HepG2 (cell line): ENCODE data around the gene TMEM200A.

Source experiments
- ASH2L ChIP-seq: fragments of 300-600, 200-600 bp; sonication (generic); IDR thresholded peaks from 2 replicates; pipeline ENCODE4 v1.7.0; 2017; ENCODE audit warnings: low read depth, mild to moderate bottlenecking, moderate library complexity, mixed read lengths, low read length; ENCODE audit not compliant: insufficient read length
- ATF3 ChIP-seq: sonication (generic); formaldehyde crosslinking; IDR thresholded peaks from 2 replicates; pipeline ENCODE4 v1.4.0; 2020; ENCODE audit warnings: missing genetic modification reagents
- CENPT ChIP-seq: sonication (generic); formaldehyde crosslinking; IDR thresholded peaks from 2 replicates; pipeline ENCODE4 v1.8.0; 2022; ENCODE audit warnings: low read depth, mild to moderate bottlenecking, moderate library complexity, missing genetic modification reagents
- KDM5A ChIP-seq: fragments of 200-600 bp; sonication (generic); IDR thresholded peaks from 2 replicates; pipeline ENCODE4 v1.7.0; 2018; ENCODE audit warnings: antibody characterized with exemption, mild to moderate bottlenecking, low read length, borderline replicate concordance
- ZFP62 ChIP-seq: sonication (generic); formaldehyde crosslinking; IDR thresholded peaks from 2 replicates; pipeline ENCODE4 v1.4.0; 2020; ENCODE audit warnings: missing genetic modification reagents
- ZNF747 ChIP-seq: sonication (generic); formaldehyde crosslinking; IDR thresholded peaks from 2 replicates; pipeline ENCODE4 v1.8.1; 2023; ENCODE audit warnings: missing genetic modification reagents, mild to moderate bottlenecking, borderline replicate concordance
- TF ChIP-seq, protein P1 (sequence below): sonication (generic); formaldehyde crosslinking; conservative IDR thresholded peaks from 2 replicates; pipeline ENCODE4 v1.4.0; 2020; ENCODE audit warnings: missing genetic modification reagents

DNA sequence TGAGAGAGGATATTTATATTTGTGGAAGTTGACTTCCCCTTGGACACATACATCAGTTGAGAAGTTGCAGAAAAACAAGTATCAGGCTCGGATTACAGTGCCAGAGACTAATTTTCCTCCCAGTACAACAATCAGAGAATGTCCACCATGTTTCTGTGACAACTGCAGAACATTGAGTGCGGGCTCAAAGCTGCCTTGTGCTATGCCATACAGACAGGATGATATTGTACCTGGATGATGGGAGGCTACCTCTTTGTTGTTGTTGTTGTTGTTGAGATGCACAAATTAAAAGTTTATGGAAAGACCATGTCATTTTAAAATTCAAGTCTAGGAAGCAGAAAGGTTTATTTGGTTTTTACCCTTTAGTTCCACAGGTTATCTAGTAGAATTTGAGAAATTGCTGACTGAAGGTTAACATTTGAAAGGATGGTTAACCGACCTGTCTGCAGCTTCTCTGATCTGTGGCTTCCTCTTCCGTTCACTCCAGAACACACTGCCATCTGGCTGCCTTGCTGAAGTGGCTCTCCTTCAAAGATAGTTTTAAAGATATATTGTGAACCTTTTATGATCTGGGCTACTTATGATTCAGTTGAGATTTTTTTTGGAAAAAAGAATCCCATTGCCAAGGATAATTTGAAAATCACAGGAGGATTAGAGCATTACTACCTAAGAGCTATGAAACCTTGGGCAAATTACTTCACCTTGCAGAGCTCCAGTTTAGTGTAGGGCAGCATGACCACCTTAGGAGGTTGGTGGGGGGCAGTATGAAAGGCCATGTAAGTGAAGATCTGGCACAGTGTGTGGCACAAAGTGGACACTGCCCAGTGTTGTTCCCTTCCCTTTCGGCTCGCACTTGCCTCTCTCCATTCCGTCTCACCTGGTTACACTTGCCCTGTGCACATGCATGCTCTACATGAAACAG, 15.9 kb downstream of the TMEM200A start:
- no peak for TF ChIP-seq KDM5A
- TF ChIP-seq ATF3 (CRISPR knock-in tag) = no peak
- TF ChIP-seq ZFP62 = no peak
- TF ChIP-seq, protein P1, sequence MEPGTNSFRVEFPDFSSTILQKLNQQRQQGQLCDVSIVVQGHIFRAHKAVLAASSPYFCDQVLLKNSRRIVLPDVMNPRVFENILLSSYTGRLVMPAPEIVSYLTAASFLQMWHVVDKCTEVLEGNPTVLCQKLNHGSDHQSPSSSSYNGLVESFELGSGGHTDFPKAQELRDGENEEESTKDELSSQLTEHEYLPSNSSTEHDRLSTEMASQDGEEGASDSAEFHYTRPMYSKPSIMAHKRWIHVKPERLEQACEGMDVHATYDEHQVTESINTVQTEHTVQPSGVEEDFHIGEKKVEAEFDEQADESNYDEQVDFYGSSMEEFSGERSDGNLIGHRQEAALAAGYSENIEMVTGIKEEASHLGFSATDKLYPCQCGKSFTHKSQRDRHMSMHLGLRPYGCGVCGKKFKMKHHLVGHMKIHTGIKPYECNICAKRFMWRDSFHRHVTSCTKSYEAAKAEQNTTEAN (CRISPR knock-in tag) = no peak
- no peak for TF ChIP-seq CENPT (CRISPR knock-in tag)
- TF ChIP-seq ASH2L = no peak
- no peak for TF ChIP-seq ZNF747
